ENCODE data around the gene GLCCI1.

- TF ChIP-seq CTCF (IDR thresholded peaks at IDR 0.05) (no peak), POLR2A (IDR thresholded peaks at IDR 0.05) (no peak)
Observed at GRCh38 chr7:8037151-8037550, 68.6 kb downstream of the GLCCI1 start.

All from lower leg skin (tissue), 3 donors.